ENCODE results near the gene MACROD2. TPM values are rescaled to one million over a fixed set of nuclear protein-coding genes. Genes with fewer than 3 reads are reported as not detected.

Gene MACROD2
- total RNA-seq, 1 experiment from 2014 or later: 1.6 TPM

DNA sequence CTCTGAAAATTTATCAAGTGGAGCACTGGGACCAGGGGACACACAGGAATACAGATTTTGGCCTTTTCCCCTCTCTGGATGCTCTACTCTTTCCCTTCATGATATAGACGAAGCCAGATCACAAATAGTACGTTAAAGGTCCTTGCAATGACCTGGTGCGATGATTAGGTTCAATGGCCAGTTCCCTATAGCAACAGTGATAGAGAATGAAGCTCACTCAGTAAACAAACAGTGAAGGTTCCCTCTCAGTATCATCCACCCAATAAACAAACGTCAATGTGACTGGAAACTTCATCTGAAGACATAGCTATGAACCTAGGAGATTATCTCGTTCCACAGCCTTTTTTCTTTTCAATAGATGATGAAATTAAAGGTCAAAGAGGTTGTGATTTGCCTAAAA, 1981.7 kb downstream of the MACROD2 start:
- H2BK15ac ChIP-seq (ENCODE audit: low read depth, low read length): no peak overlapping the region
- H3K79me2 ChIP-seq (ENCODE audit: insufficient read depth, low read length): no peaks in the 10 kb centered on the region
- H3K27ac Mint-ChIP-seq: peak overlapping the region; percentile 94 to 99 (median 98)
- peak overlapping the region; percentile 63 for H3K27ac ChIP-seq (ENCODE audit: insufficient read length, low read depth, low read length)
- peak overlapping the region; percentile 50 for H2BK5ac ChIP-seq (ENCODE audit: insufficient read length, low read length)
- no peaks in the 10 kb centered on the region for H3K23me2 ChIP-seq (ENCODE audit: insufficient read length, low read depth, low read length, poor library complexity, severe bottlenecking)
- peaks cover 18 to 33% (median 26%) of the 10 kb centered on the region in 3 experiments for H3K36me3 Mint-ChIP-seq (ENCODE audit: insufficient read depth in 1 of 3, low read depth in 3 of 3)
- no peaks in the 10 kb centered on the region for H3K9me3 ChIP-seq (ENCODE audit: control insufficient read depth, low read depth, low read length)
- peak overlapping the region; percentile 47; the same call in 1 of the 2 replicates for H3K14ac ChIP-seq (ENCODE audit: insufficient read depth, low read length)
- H4K20me1 ChIP-seq (ENCODE audit: control insufficient read depth, insufficient read depth, insufficient read length): no peaks in the 10 kb centered on the region
- TF ChIP-seq, protein P1, sequence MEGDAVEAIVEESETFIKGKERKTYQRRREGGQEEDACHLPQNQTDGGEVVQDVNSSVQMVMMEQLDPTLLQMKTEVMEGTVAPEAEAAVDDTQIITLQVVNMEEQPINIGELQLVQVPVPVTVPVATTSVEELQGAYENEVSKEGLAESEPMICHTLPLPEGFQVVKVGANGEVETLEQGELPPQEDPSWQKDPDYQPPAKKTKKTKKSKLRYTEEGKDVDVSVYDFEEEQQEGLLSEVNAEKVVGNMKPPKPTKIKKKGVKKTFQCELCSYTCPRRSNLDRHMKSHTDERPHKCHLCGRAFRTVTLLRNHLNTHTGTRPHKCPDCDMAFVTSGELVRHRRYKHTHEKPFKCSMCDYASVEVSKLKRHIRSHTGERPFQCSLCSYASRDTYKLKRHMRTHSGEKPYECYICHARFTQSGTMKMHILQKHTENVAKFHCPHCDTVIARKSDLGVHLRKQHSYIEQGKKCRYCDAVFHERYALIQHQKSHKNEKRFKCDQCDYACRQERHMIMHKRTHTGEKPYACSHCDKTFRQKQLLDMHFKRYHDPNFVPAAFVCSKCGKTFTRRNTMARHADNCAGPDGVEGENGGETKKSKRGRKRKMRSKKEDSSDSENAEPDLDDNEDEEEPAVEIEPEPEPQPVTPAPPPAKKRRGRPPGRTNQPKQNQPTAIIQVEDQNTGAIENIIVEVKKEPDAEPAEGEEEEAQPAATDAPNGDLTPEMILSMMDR (conservative IDR thresholded peaks at IDR 0.05): no peak
- H3K4me2 ChIP-seq (ENCODE audit: insufficient read depth, insufficient read length, low read length): no peak overlapping the region
- H4K5ac ChIP-seq (ENCODE audit: insufficient read length, low read depth, low read length): no peak overlapping the region
- H3K18ac ChIP-seq (ENCODE audit: insufficient read length, low read depth, low read length): peak overlapping the region; percentile 34
- H2BK12ac ChIP-seq (ENCODE audit: insufficient read length, low read depth, low read length): no peak overlapping the region
- peak overlapping the region; percentile 7 for H3T11ph ChIP-seq (ENCODE audit: low read length)
- H2BK120ac ChIP-seq (ENCODE audit: low read depth, low read length, poor library complexity, severe bottlenecking): no peak overlapping the region
- no peak overlapping the region for H3K56ac ChIP-seq (ENCODE audit: insufficient read length, low read depth, low read length)
- WGBS (ENCODE audit: extremely low coverage, insufficient read length, low lambda C conversion rate): no CpG with 5 or more reads among the region's 5 CpGs
- H3K4me1 ChIP-seq (ENCODE audit: insufficient read depth, low read length): peaks cover 4% of the 10 kb centered on the region; the same call in 1 of the 2 replicates
- H2BK20ac ChIP-seq (ENCODE audit: low read depth, low read length, poor library complexity, severe bottlenecking): no peak overlapping the region
- no peak overlapping the region for H3K9ac ChIP-seq (ENCODE audit: extremely low read depth, insufficient read length, low read length)
- H3K27me3 ChIP-seq (ENCODE audit: insufficient read depth, low read length): no peaks in the 10 kb centered on the region
- H3K79me1 ChIP-seq (ENCODE audit: insufficient read depth, low read depth, low read length, poor library complexity, severe bottlenecking): no peaks in the 10 kb centered on the region
- H3K4me1 Mint-ChIP-seq: peaks cover 48 to 50% of the 10 kb centered on the region in 2 experiments
- H4K8ac ChIP-seq (replicated peaks; ENCODE audit: insufficient read length, low read depth, low read length): no peak overlapping the region
- no peak overlapping the region for H2AFZ ChIP-seq (ENCODE audit: low read length)
- H3K4ac ChIP-seq (ENCODE audit: low read depth, low read length): no peak overlapping the region; the same call in 1 of the 2 replicates
- H3K23ac ChIP-seq (ENCODE audit: insufficient read length, low read depth, low read length): no peak overlapping the region
- H4K91ac ChIP-seq (ENCODE audit: insufficient read length, low read depth, low read length): no peak overlapping the region
- H2AK5ac ChIP-seq (ENCODE audit: insufficient read length, low read length): no peak overlapping the region
- H3K4me3 Mint-ChIP-seq: no peak overlapping the region
- peaks cover 25 to 29% of the 10 kb centered on the region in 2 experiments for H3K9me3 Mint-ChIP-seq
- no peak for DNase-seq
- H3K27me3 Mint-ChIP-seq (ENCODE audit: low read depth): no peaks in the 10 kb centered on the region

Measured in H9 (cell line).